HepG2 (cell line): ENCODE results near the gene ANKRD55. TPM values are rescaled to one million over a fixed set of nuclear protein-coding genes. Genes with fewer than 3 reads are reported as not detected.

Experiments used
- ARID5B ChIP-seq: IDR thresholded peaks from 2 replicates; pipeline ENCODE4 v1.4.0; 2020; ENCODE audit warnings: mild to moderate bottlenecking, missing genetic modification reagents
- ATF3 ChIP-seq: sonication (generic); formaldehyde crosslinking; IDR thresholded peaks from 2 replicates; pipeline ENCODE4 v1.4.0; 2020; ENCODE audit warnings: missing genetic modification reagents
- BATF2 ChIP-seq: sonication (generic); formaldehyde crosslinking; IDR thresholded peaks from 2 replicates; pipeline ENCODE4 v1.8.0; 2022; ENCODE audit warnings: mild to moderate bottlenecking, missing genetic modification reagents, moderate library complexity
- BRCA1 ChIP-seq: sonication (generic); formaldehyde crosslinking; IDR thresholded peaks from 2 replicates; pipeline ENCODE4 v1.4.0; 2020; ENCODE audit warnings: missing genetic modification reagents
- CEBPB ChIP-seq: IDR thresholded peaks from 2 replicates; pipeline ENCODE4 v1.6.1; 2011; ENCODE audit warnings: low read depth, low read length, improper control_type of control experiment, borderline replicate concordance
- DDIT3 ChIP-seq: sonication (generic); formaldehyde crosslinking; IDR thresholded peaks from 2 replicates; pipeline ENCODE4 v1.4.0; 2020; ENCODE audit warnings: mild to moderate bottlenecking, missing genetic modification reagents
- ETV5 ChIP-seq: IDR thresholded peaks from 2 replicates; pipeline ENCODE4 v1.6.1; 2018; ENCODE audit warnings: missing biosample characterization, missing genetic modification reagents, inconsistent platforms, borderline replicate concordance
- FOXA1 ChIP-seq, 2 experiments: fragments of 450-650 bp in 1 of 2; sonication (generic) in 1 of 2; formaldehyde crosslinking in 1 of 2; IDR thresholded peaks; 2 replicates each; pipeline versions ENCODE4 v1.4.0 to v1.6.1; 2016 to 2020; ENCODE audit warnings: missing genetic modification reagents in 1 of 2
- FOXP1 ChIP-seq, 2 experiments: fragments of 450-650 bp in 1 of 2; IDR thresholded peaks; 2 replicates each; pipeline ENCODE4 v1.6.1; 2017 to 2018; ENCODE audit warnings: antibody characterized with exemption in 1 of 2
- IKZF5 ChIP-seq: IDR thresholded peaks from 2 replicates; pipeline ENCODE4 v1.6.1; 2018; ENCODE audit warnings: missing genetic modification reagents, mild to moderate bottlenecking, missing compliant biosample characterization
- KDM4B ChIP-seq: sonication (generic); formaldehyde crosslinking; IDR thresholded peaks from 2 replicates; pipeline ENCODE4 v1.4.0; 2020; ENCODE audit warnings: missing genetic modification reagents
- NKX3-1 ChIP-seq: sonication (generic); formaldehyde crosslinking; IDR thresholded peaks from 2 replicates; pipeline ENCODE4 v1.5.0; 2020; ENCODE audit warnings: missing genetic modification reagents
- PAXIP1 ChIP-seq: sonication (generic); formaldehyde crosslinking; conservative IDR thresholded peaks from 2 replicates; pipeline ENCODE4 v1.4.0; 2020; ENCODE audit warnings: mild to moderate bottlenecking, missing genetic modification reagents, moderate library complexity
- POLR2AphosphoS5 ChIP-seq: IDR thresholded peaks from 2 replicates; pipeline ENCODE4 v1.6.1; 2012; ENCODE audit warnings: low read depth, low read length
- RBFOX2 ChIP-seq: fragments of 200-400 bp; formaldehyde crosslinking; IDR thresholded peaks from 2 replicates; pipeline ENCODE4 v1.6.1; 2017; ENCODE audit warnings: low read depth, mild to moderate bottlenecking, low read length
- SMC3 ChIP-seq: IDR thresholded peaks from 2 replicates; pipeline ENCODE4 v1.6.1; 2011; ENCODE audit warnings: low read length, improper control_type of control experiment
- ZEB1 ChIP-seq: IDR thresholded peaks from 2 replicates; pipeline ENCODE4 v1.6.1; 2012; ENCODE audit warnings: mild to moderate bottlenecking, low read depth, inconsistent platforms; ENCODE audit not compliant: insufficient replicate concordance
- ZNF124 ChIP-seq: sonication (generic); formaldehyde crosslinking; IDR thresholded peaks from 2 replicates; pipeline ENCODE4 v1.4.0; 2020; ENCODE audit warnings: missing genetic modification reagents
- ZNF749 ChIP-seq: sonication (generic); formaldehyde crosslinking; IDR thresholded peaks from 2 replicates; pipeline ENCODE4 v1.8.0; 2022; ENCODE audit warnings: mild to moderate bottlenecking, missing genetic modification reagents, moderate library complexity, borderline replicate concordance
- ZNF773 ChIP-seq: sonication (generic); formaldehyde crosslinking; IDR thresholded peaks from 2 replicates; pipeline ENCODE4 v1.4.0; 2020; ENCODE audit warnings: missing genetic modification reagents, borderline replicate concordance
- ZSCAN9 ChIP-seq: IDR thresholded peaks from 2 replicates; pipeline ENCODE4 v1.6.1; 2016; ENCODE audit warnings: borderline replicate concordance
- polyA plus RNA-seq, 8 experiments: library from polyadenylated mRNA; depleted of rRNA in 3 of 8; stranded (reverse) in 7 of 8; unstranded in 1 of 8; fragments of >200 nt; fragmentation: Illumina TruSeq in 4 of 8; extraction: Trizol in 4 of 8; gene quantifications; 2 replicates each; pipeline versions ENCODE4 v1.2.1 to v1.2.3, GENCODE V29; 2011 to 2016; ENCODE audit warnings: low read depth in 4 of 8, missing spikeins in 1 of 8, mixed read lengths in 1 of 8; ENCODE audit not compliant: insufficient read depth in 1 of 8
- total RNA-seq, 5 experiments: library from RNA; depleted of rRNA; stranded (reverse); fragments of >200 nt; fragmentation: Illumina TruSeq; extraction: Trizol; gene quantifications; 2 replicates each; pipeline ENCODE4 v1.2.3, GENCODE V29; 2016; ENCODE audit warnings: low read depth in 1 of 5

ANKRD55 gene
- total and polyA plus RNA-seq, 2 of the 13 experiments (the other 11 are each of a cell fraction or from before 2014, with no cell fraction given), result 0.11 to 0.28 TPM

- 0 out of 2 replicates have a peak, but pooled peaks have one; percentile 45 for TF ChIP-seq KDM4B (CRISPR knock-in tag)
- TF ChIP-seq SMC3, result peak; percentile 13; the same call in 1 of the 2 replicates
- peak; percentile 88 for TF ChIP-seq PAXIP1 (CRISPR knock-in tag)
- no peak for TF ChIP-seq ZNF773 (CRISPR knock-in tag)
- no peak for TF ChIP-seq FOXA1 (IDR thresholded peaks at IDR 0.05)
- peak; percentile 93 for TF ChIP-seq FOXA1 (CRISPR knock-in tag; IDR thresholded peaks at IDR 0.05)
- 0 out of 2 replicates have a peak, but pooled peaks have one; percentile 43 for TF ChIP-seq DDIT3
- peak; percentile 82 for TF ChIP-seq ETV5 (CRISPR knock-in tag)
- 0 out of 2 replicates have a peak, but pooled peaks have one; percentile 21 for TF ChIP-seq RBFOX2
- TF ChIP-seq BRCA1, result no peak
- peak; percentile 65 for TF ChIP-seq ZNF124
- 0 out of 2 replicates have a peak, but pooled peaks have one; percentile 24 for TF ChIP-seq IKZF5 (CRISPR knock-in tag)
- TF ChIP-seq ZEB1, result no peak
- TF ChIP-seq BATF2 (CRISPR knock-in tag), result no peak
- 0 out of 2 replicates have a peak, but pooled peaks have one; percentile 38 for TF ChIP-seq ZNF749 (CRISPR knock-in tag)
- TF ChIP-seq POLR2AphosphoS5, result no peak
- TF ChIP-seq ATF3 (CRISPR knock-in tag), result peak; percentile 80
- TF ChIP-seq CEBPB, result peak; percentile 95
- TF ChIP-seq FOXP1 (IDR thresholded peaks at IDR 0.05), result no peak
- peak; percentile 94 for TF ChIP-seq FOXP1 (CRISPR knock-in tag; IDR thresholded peaks at IDR 0.05)
- TF ChIP-seq NKX3-1 (CRISPR knock-in tag), result peak; percentile 44; the same call in 1 of the 2 replicates
- TF ChIP-seq ARID5B (CRISPR knock-in tag), result peak; percentile 98
- TF ChIP-seq ZSCAN9 (CRISPR knock-in tag), result peak; percentile 53; the same call in 1 of the 2 replicates
These were observed 30.6 kb downstream of the ANKRD55 start (continued) for GRCh38 chr5:56202483-56202882.
